ENCODE results near the gene KIF26B.

KIF26B gene

DNA sequence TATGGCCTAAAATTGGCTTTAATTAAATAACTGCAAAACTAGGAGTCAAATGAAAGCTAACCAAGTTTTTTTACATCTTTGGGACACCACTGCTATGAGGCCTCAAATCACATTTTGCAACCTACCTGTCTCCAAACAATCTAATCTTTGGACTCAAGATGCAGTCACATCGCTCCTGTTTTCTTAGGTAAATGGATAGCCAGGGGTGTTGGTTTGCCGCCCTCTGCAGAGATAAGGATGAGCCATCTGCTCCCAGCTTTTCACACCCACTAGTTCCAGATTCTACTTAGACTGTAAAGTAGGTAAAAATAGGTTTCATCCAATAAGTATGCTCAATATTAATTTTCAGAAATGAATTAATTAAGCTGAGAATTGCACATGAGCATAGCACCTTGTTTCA is 456.5 kb downstream of the KIF26B start:
- no peak for DNase-seq

DNA sequence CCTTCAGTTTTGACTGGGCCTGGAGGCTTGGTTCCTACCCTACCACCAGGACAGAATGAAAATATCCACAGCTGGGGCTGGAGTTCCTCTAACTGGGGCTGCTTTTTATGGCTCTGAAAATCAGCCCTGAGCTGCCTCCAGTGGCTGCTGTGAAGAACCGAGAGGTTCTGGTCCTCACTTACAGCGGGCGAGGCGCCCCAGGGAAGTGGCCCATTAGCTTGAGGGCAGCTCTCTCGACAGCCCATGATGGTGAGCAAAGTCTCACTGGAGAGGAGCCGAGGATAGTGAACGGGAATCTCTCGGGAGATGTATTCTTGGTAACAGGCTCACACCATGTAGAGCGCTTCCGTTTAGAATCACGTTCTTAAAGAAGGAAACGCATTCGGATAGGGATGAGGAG is 459.7 kb downstream of the KIF26B start:
- DNase-seq: no peak

DNA sequence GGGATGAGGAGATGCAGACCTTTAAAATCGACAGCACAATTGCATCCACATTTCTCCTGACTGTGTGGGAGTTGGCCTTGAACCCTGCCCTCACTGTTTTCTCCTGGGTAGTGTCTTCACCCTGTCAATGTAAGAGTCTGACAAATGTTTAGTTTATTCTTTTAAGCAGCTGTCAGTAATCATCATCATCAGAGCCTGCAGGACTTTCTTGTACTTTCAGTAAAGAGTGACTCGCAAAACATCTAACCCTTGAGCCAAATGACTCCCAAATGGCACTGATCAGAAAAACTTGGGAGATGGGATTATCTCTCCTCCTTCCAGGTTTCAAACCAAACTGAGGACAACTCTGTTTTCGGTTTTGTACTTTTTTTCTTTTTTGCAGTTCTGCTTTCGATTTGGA is 460.2 kb downstream of the KIF26B start:
- DNase-seq: no peak

- DNase-seq: no peak
Observed at GRCh38 chr1:245621589-245621988, 466.8 kb downstream of the KIF26B start.

DNA sequence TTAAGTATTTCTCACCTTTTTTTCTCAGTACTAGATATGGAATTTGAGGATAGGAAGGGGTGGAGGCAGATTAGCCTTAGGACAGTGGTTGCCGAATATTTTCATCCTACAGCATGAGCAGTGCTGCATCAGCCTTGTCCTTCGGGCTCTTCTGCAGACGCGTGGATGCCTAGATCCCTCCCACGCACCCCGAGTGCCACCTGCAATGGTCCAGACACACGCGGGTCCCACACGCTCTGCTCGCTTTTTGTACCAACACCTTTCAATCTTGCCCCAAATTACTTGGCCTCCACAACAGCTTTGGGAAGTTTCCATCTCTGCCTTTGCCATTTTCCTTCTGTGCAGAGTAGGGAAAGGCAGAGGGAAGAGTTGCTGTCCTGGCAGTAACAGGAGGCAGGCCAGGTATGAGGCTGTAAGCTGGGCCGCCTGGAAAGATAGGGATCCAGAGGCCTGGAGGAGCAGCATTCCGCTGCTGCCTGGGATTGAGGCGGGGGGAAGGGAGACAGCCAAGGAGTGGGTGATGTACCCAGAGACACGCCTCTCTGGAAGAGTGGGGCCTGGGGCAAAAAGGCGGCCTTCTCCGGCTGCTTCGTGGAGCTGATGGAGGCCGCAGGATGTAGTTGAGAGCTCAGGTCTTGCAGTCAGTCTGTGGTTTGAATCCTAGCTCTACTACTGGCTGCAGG is 467.7 kb downstream of the KIF26B start:
- DNase-seq: no peak

- DNase-seq: no peak
Observed at GRCh38 chr1:245641384-245641783, 486.6 kb downstream of the KIF26B start.

GRCh38 chr1:245645406-245645805 is 490.6 kb downstream of the KIF26B start:
- no peak for DNase-seq

DNA sequence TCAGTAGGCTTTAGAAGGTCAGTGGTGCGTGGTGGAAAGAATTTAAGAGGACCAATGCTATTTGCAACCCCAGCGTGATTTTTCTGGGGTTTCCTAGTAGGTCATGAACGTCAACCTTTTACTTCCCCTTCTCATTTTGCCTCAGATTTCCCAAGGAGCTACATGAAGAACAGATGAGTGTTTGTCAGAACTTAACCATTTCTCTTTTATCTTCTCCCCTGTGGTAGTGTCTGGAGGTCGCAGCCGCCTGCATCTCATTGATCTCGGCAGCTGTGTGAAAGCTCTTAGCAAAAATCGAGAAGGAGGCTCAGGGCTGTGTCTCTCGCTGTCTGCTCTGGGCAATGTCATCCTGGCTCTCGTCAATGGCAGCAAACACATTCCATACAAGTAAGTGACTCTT is 491.1 kb downstream of the KIF26B start:
- no peak for DNase-seq

GRCh38 chr1:245648749-245649522 is 494.2 kb downstream of the KIF26B start:
- DNase-seq: no peak

- no peak for DNase-seq
Observed at GRCh38 chr1:245649666-245650065, 494.9 kb downstream of the KIF26B start.

DNA sequence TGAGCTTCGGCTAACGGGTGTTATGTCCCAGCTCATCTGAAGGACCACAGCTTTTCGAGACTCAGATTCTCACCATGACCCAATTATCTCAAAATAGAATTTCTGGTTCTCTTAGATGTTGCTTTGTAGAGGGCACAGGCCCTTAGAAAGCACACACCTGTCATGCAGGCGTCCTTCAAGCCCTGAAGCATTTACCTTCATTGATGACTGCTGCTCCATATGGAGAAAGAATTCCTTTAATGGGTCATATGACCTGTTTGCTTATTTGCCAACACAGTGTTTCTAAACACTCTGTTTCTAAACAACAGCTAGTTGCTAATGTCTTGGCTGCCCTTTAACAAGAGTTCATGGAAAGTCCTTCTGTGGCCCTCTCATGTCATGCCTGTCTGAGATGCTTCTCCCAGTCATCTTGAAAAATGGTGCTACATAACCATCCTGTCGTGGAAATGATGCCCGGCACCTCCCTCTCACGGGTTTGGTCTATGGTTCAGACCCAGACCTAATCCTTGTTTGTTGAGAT is 495.7 kb downstream of the KIF26B start:
- DNase-seq: no peak

DNA sequence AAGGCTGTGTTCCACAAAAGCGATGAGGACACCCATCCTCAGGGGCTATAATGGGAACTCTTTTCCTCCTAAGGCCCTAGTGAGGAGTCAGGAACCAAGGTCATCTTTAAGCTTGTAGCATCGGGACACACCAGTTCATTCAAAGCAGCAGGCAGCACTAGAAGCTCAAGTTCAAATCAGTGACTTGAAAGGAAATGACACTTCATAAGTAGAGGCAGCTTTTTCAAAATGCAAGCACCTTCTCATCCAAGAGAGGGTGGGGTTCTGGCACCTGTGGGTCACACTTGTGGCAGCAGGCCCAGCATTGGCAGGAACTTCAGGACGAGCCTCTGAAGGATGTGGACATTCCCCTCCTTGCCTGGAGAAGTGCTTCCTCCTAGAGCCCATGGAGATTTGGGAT is 496.3 kb downstream of the KIF26B start:
- no peak for DNase-seq

DNA sequence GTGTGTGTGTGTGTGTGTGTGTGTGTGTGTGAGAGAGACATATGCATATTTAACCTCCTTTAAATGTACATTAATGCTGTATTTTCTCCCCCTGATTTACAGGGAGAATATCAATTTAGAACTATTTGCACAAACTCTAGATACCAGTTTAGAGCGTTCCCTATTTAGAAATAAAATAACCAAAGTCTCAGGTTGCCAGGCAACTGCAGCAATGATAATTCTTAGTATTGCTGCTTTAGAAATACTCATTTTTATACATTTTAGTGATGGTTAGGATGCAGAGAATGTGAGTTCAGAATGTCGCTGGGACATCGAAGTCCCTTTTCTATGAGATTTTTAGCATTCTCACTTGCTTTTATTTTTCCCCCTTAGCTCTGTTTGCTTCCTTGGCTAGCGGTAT is 497.3 kb downstream of the KIF26B start:
- no peak for DNase-seq

- no peak for DNase-seq
Observed at GRCh38 chr1:245652660-245653427, 498.1 kb downstream of the KIF26B start.

GRCh38 chr1:245654460-245655050 is 499.8 kb downstream of the KIF26B start:
- DNase-seq: no peak

DNA sequence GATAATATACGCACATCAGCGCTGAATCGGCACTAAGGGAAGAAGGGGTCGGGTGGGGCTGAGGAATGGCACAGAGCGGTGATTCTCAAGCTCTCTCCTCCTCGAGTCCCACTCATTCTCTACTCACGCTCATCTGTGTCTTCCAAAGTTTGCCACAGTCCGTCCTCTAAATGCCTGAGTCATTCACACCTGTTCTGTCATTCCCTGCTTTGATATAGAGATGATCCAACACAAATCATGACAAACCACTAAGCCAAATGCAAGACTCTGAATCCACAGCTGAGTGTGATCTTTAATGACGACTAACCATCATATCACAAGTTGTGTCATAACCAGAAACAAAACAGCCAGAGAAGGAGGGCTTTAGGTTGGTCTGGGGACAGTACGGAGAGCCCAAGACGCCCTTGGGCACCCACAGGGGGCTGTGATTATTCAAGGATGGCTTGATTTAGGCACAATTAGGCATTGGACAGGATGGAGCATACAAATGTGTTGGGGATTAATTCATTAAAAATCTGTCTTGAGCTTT is 501.5 kb downstream of the KIF26B start:
- DNase-seq: no peak

DNA sequence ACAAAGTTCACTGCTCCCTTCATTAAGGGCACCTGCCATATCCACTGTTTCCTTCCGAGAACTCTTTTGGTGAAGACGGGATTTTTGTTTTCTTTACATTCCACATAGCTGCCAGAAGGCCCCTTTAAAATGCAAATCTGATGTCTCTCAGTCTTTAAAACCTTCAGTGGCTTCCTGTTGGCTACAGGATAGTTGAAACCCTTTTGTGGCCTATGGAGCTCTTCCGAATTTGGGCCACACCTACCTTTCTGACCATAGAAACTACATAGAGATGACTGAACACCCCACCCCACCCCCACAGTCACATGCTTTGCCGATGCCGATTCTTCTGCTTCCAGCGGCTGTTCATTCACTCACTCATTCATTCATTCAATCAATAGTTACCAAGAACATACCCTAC is 502.6 kb downstream of the KIF26B start:
- no peak for DNase-seq

GRCh38 chr1:245663373-245663772 is 508.6 kb downstream of the KIF26B start:
- no peak for DNase-seq

DNA sequence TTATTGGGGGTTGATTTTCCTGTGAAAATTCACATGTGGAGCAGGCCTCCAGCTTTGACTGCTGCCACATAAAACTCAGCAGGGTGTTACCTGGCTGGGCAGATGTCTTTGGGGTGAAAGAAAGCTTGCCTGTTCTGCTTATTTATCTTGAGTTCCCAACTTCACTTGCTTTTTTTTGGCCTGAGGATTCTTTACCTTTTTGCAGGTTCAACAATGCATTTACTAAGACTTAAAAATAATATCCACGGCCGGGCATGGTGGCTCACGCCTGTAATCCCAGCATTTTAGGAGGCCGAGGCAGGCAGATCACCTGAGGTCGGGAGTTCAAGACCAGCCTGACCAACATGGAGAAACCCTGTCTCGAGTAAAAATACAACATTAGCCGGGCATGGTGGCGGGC is 509.1 kb downstream of the KIF26B start:
- DNase-seq: no peak

GRCh38 chr1:245666412-245666811 is 511.6 kb downstream of the KIF26B start:
- DNase-seq: no peak

- DNase-seq: no peak
Observed at GRCh38 chr1:245671349-245671748, 516.6 kb downstream of the KIF26B start.

- no peak for DNase-seq
Observed at GRCh38 chr1:245671966-245672767, 517.4 kb downstream of the KIF26B start.
